Type B pancreatic cell (in vitro differentiated cells): Measurements from ENCODE around the gene UHMK1. TPM values are rescaled to one million over a fixed set of nuclear protein-coding genes. Genes with fewer than 3 reads are reported as not detected.

Experiments used
- DNase-seq: peaks from one replicate; pipeline ENCODE4 v3.0.0; 2021; ENCODE audit warnings: mixed read lengths; ENCODE audit not compliant: unreplicated experiment; ENCODE audit errors: extremely low spot score
- H3K27ac Mint-ChIP-seq: 2 replicates; pipeline ENCODE4 v1.8.0; 2021; ENCODE audit warnings: mild to moderate bottlenecking, mixed read lengths
- H3K27me3 Mint-ChIP-seq: 2 replicates; pipeline ENCODE4 v1.8.0; 2021; ENCODE audit warnings: mixed read lengths
- H3K36me3 Mint-ChIP-seq: 2 replicates; pipeline ENCODE4 v1.8.0; 2021; ENCODE audit warnings: mixed read lengths
- H3K4me1 Mint-ChIP-seq: one replicate; pipeline ENCODE4 v1.8.0; 2021; ENCODE audit warnings: mixed read lengths; ENCODE audit not compliant: unreplicated experiment
- H3K4me3 Mint-ChIP-seq: 2 replicates; pipeline ENCODE4 v1.8.0; 2021; ENCODE audit warnings: mild to moderate bottlenecking, mixed read lengths
- H3K9me3 Mint-ChIP-seq: 2 replicates; pipeline ENCODE4 v1.8.0; 2021; ENCODE audit warnings: mixed read lengths
- total RNA-seq: library from RNA; stranded (reverse); gene quantifications from 2 replicates; pipeline ENCODE4 v1.2.1, GENCODE V29; 2021; ENCODE audit warnings: low replicate concordance
- TF ChIP-seq, protein P1 (sequence below): fragments of 200-600 bp; sonication (generic); conservative IDR thresholded peaks from 2 replicates; pipeline ENCODE4 v1.5.0; 2021; ENCODE audit warnings: antibody characterized with exemption, mild to moderate bottlenecking

UHMK1 gene
- total RNA-seq, 1 donor from 2014 or later, result 23.3 TPM

DNA sequence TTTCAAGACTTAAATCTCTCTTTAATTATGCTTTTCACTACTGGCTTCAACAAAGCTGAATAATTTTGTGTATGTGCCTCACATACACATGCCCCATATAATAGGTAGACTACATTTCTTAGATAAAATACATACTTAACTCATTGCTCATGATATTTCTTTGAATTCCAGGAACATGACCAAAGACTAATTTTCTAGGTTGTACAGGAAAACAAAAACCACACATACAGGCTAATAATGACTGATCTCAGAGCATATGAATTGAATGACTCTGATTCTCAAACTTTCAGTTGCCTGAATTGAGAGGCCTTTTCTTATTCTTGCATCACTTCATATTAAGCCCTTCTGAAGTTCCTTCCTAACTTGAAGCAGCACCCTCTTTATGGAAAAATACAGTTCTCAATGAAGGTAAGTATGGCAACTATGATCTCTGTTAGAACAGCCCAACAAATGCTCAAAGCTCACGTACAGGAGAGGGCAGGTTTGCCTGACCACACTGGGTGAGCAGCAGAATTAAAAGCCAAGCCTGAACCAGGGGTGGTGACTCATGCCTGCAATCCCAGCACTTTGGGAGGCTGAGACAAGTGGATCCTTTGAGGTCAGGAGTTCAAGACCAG lies 41.3 kb downstream of the UHMK1 start:
- Mint-ChIP-seq H3K9me3 (peaks cover 10% of the 10 kb centered on the region), H3K27me3 (no peaks in the 10 kb centered on the region), H3K27ac (no peak overlapping the region), H3K4me1 (no peaks in the 10 kb centered on the region), H3K36me3 (peaks cover 3% of the 10 kb centered on the region), H3K4me3 (no peak overlapping the region)
- TF ChIP-seq, protein P1, sequence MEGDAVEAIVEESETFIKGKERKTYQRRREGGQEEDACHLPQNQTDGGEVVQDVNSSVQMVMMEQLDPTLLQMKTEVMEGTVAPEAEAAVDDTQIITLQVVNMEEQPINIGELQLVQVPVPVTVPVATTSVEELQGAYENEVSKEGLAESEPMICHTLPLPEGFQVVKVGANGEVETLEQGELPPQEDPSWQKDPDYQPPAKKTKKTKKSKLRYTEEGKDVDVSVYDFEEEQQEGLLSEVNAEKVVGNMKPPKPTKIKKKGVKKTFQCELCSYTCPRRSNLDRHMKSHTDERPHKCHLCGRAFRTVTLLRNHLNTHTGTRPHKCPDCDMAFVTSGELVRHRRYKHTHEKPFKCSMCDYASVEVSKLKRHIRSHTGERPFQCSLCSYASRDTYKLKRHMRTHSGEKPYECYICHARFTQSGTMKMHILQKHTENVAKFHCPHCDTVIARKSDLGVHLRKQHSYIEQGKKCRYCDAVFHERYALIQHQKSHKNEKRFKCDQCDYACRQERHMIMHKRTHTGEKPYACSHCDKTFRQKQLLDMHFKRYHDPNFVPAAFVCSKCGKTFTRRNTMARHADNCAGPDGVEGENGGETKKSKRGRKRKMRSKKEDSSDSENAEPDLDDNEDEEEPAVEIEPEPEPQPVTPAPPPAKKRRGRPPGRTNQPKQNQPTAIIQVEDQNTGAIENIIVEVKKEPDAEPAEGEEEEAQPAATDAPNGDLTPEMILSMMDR, result no peak
- no peak for DNase-seq

- Mint-ChIP-seq H3K4me1 (no peaks in the 10 kb centered on the region), H3K4me3 (no peak overlapping the region), H3K36me3 (peaks cover 3% of the 10 kb centered on the region), H3K9me3 (peaks cover 10% of the 10 kb centered on the region), H3K27ac (no peak overlapping the region), H3K27me3 (no peaks in the 10 kb centered on the region)
- TF ChIP-seq, protein P1, result no peak
- DNase-seq, result no peak
Observed at GRCh38 chr1:162541619-162542141, 44.1 kb downstream of the UHMK1 start.

GRCh38 chr1:162543228-162543627 lies 45.6 kb downstream of the UHMK1 start:
- Mint-ChIP-seq H3K27ac (no peak overlapping the region), H3K36me3 (peaks cover 3% of the 10 kb centered on the region), H3K4me3 (no peak overlapping the region), H3K4me1 (no peaks in the 10 kb centered on the region), H3K27me3 (no peaks in the 10 kb centered on the region), H3K9me3 (peaks cover 10% of the 10 kb centered on the region)
- TF ChIP-seq, protein P1, result no peak
- DNase-seq, result no peak

DNA sequence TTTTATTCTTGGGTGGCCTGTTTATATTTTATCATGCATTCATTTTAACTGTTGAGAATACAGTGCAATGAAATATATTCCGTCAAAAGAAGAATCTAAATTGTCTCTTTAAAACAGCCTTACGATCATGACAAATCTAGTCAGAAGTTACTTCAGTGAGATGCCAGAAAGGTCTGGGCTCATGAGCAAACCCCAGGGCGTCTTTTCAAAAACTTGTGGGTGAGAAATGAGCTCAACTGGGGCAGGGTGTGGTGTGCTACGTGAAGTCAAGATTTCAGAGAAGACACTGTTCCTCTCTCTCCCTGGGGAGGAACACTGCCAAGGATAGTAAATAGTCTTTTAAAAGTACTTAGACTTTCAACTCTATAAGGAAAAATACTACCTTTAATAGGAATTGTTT lies 50.6 kb downstream of the UHMK1 start:
- peaks cover 2% of the 10 kb centered on the region for H3K9me3 Mint-ChIP-seq
- H3K36me3 Mint-ChIP-seq, result peaks cover 2% of the 10 kb centered on the region
- no peak overlapping the region for H3K4me3 Mint-ChIP-seq
- H3K27ac Mint-ChIP-seq, result peak overlapping the region; percentile 15
- H3K4me1 Mint-ChIP-seq, result no peaks in the 10 kb centered on the region
- no peaks in the 10 kb centered on the region for H3K27me3 Mint-ChIP-seq
- TF ChIP-seq, protein P1, result no peak
- DNase-seq, result no peak

GRCh38 chr1:162549001-162549400 lies 51.4 kb downstream of the UHMK1 start:
- Mint-ChIP-seq H3K36me3 (no peaks in the 10 kb centered on the region), H3K27ac (no peak overlapping the region), H3K27me3 (no peaks in the 10 kb centered on the region), H3K9me3 (no peaks in the 10 kb centered on the region), H3K4me1 (no peaks in the 10 kb centered on the region), H3K4me3 (no peak overlapping the region)
- DNase-seq, result no peak
- TF ChIP-seq, protein P1, result no peak
